G401 (cell line): ENCODE results near the gene NFXL1. TPM values are rescaled to one million over a fixed set of nuclear protein-coding genes. Genes with fewer than 3 reads are reported as not detected.

ENCODE experiments used
- total RNA-seq: library from RNA; depleted of rRNA; stranded (reverse); fragments of >200 nt; shearing (Covaris generic); gene quantifications from 2 replicates; pipeline ENCODE4 v1.2.3, GENCODE V29; 2014; rRNA removed

NFXL1 gene
- total RNA-seq, 1 experiment from 2014 or later, result 4.1 TPM

Other genes with a start within 250 kb of the NFXL1 start
- gene CORIN, start 76.5 kb downstream of the NFXL1 start, total RNA-seq, result not detected in 2 replicates
- not detected in 2 replicates for gene CNGA1, start 102.1 kb upstream of the NFXL1 start, total RNA-seq
- gene NIPAL1, start 102.2 kb upstream of the NFXL1 start, total RNA-seq, result 0.14 and 0.31 TPM in 2 replicates
- not detected in 2 replicates for gene TXK, start 219.7 kb upstream of the NFXL1 start, total RNA-seq